ENCODE data around the gene CGB8.
"Not testable (repeated sequence)": the region's sequence is repeated elsewhere in the genome, so short reads cannot be mapped to it uniquely, and the experiment has no call there.

CGB8 gene

DNA sequence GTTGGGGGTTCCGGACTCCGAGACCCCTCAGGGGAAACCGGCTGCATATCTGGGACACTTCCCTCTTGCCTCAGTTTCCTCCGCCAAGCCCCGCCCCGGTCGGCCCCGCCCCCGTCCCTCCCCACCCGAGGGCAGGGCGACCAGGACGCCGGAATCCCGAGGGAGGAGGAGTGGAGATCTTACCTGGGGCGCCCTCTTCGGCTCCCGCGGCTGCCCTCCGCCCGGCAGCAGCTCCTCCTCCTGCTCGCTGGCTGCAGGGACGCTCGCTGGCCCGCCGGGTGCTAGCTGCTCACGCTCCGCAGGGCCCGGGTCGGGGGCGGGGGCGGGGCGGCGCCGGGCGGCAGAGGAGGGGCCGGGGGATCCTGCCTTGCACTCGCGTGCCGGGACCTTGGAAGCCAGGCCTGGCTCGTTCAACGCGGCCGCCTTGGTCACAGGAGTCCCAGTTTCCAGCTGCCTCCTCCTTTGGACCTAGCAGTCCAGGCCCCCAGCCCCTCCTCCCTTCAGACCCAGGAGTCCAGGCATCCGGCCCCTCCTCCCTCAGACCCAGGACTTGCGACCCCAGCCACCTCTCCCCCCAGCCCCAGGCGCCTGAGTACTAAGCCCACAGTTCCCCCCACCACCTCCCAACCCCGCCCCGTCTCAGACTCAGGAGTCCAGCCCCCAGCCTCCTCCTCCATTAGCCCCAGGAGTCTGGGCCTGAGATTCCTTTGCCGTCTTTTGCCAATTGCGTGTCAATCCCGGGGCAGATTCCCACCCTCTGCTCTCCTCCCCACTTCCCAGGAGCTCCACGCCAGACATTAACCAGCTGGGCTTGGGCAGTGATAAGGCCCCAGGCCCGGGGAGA, 16.1 kb upstream of the CGB8 start, which contains the start of gene NTF4:
NTF4 (minus strand) TSS at position 51 of the 844 bp plus-strand sequence. CDS start 2,821 bp downstream, outside the sequence.
- no peak for DNase-seq (ENCODE audit: low spot score)

DNA sequence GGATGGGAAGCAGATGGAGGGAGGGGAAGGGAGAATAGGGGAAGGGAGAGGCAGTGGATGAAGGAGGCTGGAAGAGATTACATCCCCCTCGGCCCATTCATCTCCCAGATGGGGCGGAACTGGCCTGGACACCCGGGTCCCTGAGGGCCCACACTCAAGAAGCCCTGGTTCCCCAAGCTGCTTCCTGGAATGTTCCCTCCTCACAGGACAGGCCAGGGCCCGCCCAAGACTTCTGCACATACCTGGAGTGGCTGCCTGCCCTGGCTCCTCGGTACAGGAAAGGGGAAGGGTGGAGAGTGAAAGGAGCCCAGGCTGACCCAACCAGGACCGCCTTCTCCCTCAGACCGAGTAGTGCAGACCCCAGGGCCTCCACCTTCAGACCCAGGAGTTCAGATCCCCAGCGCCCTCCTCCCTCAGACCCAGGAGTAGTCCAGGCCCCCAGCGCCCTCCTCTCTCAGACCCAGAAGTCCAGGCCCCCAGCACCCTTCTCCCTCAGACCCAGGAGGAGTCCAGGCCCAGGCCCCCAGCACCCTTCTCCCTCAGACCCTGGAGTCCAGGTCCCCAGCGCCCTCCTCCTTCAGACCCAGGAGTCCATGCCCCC, 15.2 kb upstream of the CGB8 start:
- DNase-seq (ENCODE audit: low spot score), result no peak

- no peak for DNase-seq (ENCODE audit: low spot score)
Measured at GRCh38 chr19:49061445-49061844, 12.5 kb upstream of the CGB8 start.

DNA sequence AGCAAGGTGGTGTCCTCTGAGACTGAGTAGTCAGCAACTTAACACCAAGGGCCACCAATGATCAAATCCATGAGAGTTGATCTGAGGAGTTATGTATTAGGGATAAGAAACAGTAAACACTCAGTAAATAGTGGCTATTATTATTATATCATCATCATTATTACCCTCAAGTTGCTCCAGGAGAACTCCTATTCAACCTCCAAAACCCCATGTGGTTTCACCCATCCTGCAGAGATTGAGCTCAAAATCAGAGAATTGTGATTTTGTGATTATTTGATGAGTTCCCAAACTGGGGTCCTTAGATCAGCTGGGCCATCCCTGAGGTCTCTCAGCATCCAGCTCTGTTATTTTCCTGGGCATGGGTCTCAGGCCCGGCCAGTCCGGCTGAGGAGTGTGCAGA, 12.1 kb upstream of the CGB8 start:
- DNase-seq (ENCODE audit: low spot score), result no peak

GRCh38 chr19:49059053-49059452, 10.1 kb upstream of the CGB8 start:
- DNase-seq (ENCODE audit: low spot score), result no peak

DNA sequence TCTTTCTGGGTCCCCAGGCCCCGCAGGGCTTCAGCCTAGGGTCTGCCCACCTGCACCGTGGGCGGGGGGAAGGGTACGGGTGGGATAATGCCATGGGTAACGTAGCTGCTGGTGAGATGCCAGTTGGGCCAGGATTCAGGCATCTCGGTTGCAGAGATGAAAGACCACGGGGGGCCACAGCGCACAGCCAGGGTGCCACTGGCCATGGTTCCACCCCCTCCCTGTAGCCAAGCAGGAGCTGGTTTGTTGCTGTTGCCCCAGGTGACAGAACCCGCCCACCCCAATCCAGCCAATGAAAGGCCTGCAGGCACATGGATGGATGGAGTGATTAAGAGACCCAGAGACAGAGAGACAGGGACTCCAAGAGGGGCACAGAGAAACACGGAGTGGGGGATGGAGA, 9.7 kb upstream of the CGB8 start:
- DNase-seq (ENCODE audit: low spot score), result no peak

- no peak for DNase-seq (ENCODE audit: low spot score)
Measured at GRCh38 chr19:49057636-49058234, 8.8 kb upstream of the CGB8 start, which contains the start of gene CGB7. CGB7 (minus strand) TSS chr19:49057749; CDS start chr19:49055375, 2,374 bp downstream.

GRCh38 chr19:49056902-49057596, 8.1 kb upstream of the CGB8 start:
- not testable (repeated sequence) for DNase-seq (ENCODE audit: low spot score)

DNA sequence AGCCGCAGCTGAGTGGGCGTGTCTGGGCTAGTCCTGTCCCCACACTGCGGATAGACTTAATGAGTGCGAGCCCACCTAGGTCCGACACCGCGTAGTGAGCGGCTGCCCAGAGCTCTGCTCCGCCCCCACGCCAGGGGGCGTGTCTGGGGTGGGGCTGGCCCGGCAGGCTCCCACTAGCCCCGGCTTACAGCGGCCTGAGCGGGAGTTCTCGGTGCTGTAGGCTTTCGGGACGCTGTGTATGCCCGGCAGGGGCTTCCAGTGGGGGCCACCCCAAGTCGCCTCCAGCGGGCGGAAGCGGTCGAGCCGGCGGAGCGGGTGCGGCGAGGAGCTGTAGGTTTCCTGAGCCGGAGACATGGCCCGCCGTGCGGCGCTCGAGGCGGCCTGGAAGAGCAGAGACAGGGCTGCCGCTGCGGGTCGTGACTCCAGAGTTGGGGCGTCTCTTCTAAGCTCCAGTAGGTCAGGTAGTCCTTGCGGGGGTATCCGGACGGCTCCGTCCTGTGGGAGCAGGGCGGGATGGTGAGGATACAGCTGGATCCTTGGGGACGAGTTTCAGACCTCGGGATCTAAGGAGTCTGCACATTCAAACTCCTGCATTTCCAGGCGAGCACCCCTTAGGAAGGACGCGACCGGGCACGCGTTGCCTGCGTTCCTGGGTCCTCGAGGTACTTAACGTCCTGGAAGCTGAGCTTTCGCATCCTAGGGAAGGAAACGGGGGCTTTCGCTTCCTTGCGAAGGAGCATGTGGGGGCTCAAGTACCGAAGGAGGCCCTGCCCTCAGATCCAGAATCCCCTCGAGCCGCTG, 7.4 kb upstream of the CGB8 start:
- DNase-seq (ENCODE audit: low spot score), result peak; percentile 2

- DNase-seq (ENCODE audit: low spot score), result not testable (repeated sequence)
Measured at GRCh38 chr19:49050376-49051033, 1.6 kb upstream of the CGB8 start.

DNA sequence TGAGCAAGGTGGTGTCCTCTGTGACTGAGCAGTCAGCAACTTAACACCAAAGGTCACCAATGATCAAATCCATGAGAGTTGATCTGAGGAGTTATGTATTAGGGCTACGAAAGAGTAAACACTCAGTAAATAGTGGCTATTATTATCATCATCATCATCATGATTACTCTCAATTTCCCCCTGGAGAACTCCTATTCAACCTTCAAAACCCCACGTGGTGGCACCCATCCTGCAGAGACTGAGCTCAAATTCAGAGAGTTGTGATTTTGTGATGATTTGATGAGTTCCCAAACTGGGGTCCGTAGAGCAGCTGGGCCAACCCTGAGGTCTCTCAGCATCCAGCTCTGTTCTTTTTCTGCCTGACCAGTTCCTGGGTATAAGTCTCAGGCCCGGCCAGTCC, 923 bp upstream of the CGB8 start:
- not testable (repeated sequence) for DNase-seq (ENCODE audit: low spot score)

DNA sequence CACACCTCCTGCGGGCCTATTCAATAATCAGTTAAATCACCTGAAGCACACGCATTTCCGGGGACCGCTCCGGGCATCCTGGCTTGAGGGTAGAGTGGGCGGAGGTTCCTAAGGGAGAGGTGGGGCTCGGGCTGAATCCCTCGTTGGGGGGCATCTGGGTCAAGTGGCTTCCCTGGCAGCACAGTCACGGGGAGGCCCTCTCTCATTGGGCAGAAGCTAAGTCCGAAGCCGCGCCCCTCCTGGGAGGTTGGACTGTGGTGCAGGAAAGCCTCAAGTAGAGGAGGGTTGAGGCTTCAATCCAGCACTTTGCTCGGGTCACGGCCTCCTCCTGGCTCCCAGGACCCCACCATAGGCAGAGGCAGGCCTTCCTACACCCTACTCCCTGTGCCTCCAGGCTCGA, 5.4 kb downstream of the CGB8 start, which contains the start of gene CGB5:
CGB5 (plus strand) TSS at position 301 of the 400 bp plus-strand sequence. CDS start 362 bp downstream, outside the sequence.
- DNase-seq (ENCODE audit: low spot score), result not testable (repeated sequence)

DNA sequence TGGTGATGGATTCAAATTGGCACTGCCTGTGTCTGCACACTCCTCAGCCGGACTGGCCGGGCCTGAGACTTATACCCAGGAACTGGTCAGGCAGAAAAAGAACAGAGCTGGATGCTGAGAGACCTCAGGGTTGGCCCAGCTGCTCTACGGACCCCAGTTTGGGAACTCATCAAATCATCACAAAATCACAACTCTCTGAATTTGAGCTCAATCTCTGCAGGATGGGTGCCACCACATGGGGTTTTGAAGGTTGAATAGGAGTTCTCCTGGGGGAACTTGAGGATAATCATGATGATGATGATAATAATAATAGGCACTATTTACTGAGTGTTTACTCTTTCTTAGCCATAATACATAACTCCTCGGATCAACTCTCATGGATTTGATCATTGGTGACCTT, 6.2 kb downstream of the CGB8 start:
- DNase-seq (ENCODE audit: low spot score), result not testable (repeated sequence)

DNA sequence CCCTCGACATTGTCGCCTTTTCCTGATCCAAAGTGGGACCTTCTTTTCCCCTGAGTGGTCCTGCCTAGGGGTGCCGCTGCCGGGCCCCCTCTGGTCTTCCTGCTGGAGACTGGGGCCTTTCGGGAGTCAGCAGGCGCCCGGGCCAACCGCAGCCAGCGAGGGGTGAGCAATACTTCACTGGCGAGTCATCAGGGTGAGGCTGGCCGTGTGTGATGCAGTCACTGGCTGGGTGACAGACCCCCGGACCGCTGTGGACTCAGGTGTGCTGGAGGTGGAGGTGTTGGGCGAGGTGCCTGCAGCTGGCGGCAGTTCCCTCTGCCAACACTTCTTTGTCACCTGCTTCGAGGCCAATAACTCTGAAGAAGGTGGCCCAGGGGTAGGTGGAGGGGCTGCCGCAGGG, 6.7 kb downstream of the CGB8 start:
- DNase-seq (ENCODE audit: low spot score), result no peak

- not testable (repeated sequence) for DNase-seq (ENCODE audit: low spot score)
Measured at GRCh38 chr19:49039736-49040135, 9.2 kb downstream of the CGB8 start.

DNA sequence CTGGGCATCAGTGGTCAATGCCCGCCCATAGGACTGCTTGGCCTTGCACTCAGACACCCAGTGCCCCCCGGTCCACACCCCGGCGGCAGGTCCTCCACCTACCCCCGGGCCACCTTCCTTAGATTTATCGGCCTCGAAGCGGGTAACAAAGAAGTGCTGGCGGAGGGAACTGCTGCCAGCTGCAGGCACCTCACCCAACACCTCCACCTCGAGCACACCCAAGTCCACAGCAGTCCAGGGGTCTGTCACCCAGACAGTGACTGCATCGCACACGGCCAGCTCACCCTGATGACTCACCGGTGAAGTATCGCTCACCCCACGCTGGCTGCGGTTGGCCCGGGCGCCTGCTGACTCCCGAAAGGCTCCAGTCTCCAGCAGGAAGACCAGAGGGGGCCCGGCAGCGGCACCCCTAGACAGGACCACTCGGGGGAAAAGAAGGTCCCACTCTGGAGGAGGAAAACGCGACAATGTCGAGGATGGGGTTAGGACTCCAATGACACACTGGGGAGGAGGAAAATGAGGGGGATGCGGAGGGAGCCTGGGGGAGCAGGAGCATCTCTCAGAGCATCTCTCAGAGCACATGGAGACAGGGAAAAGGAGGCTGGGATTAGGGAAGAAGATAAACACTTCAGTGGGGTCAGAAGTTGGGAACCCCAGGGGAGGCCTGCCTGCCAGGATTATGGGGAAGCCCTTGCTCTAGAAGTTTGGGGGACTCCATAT, 10.2 kb downstream of the CGB8 start:
- not testable (repeated sequence) for DNase-seq (ENCODE audit: low spot score)

DNA sequence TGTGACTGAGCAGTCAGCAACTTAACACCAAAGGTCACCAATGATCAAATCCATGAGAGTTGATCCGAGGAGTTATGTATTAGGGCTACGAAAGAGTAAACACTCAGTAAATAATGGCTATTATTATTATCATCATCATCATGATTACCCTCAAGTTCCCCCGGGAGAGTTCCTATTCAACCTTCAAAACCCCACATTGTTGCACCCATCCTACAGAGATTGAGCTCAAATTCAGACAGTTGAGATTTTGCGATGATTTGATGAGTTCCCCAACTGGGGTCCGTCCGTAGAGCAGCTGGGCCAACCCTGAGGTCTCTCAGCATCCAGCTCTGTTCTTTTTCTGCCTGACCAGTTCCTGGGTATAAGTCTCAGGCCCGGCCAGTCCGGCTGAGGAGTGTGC, 10.8 kb downstream of the CGB8 start:
- not testable (repeated sequence) for DNase-seq (ENCODE audit: low spot score)

- DNase-seq (ENCODE audit: low spot score), result not testable (repeated sequence)
Measured at GRCh38 chr19:49036815-49037214, 12.1 kb downstream of the CGB8 start, which contains the start of gene CGB1. CGB1 (minus strand) TSS chr19:49036895; CDS start chr19:49036711, 184 bp downstream.

GRCh38 chr19:49031642-49032301, 17.1 kb downstream of the CGB8 start, which contains the start of gene CGB2:
CGB2 (plus strand) TSS chr19:49031890; CDS start chr19:49032096, 206 bp downstream.
- DNase-seq (ENCODE audit: low spot score), result peak; percentile 17

All from pons (tissue), 1 donor.